Cardiac muscle cell (in vitro differentiated cells and primary cell): ENCODE results near the gene C16orf82. TPM values are rescaled to one million over a fixed set of nuclear protein-coding genes. Genes with fewer than 3 reads are reported as not detected.

Experiments used
- DNase-seq, 2 donors: peaks; one replicate each; pipeline versions ENCODE4 v3.0.0 to v3.0.0-alpha.2; 2010 to 2017; ENCODE audit warnings: low read depth in 1 of 2, low spot score in 1 of 2
- H3K27ac ChIP-seq: fragments of 200-600 bp; sonication (generic); 2 replicates; pipeline ENCODE4 v1.5.1; 2016
- H3K27me3 ChIP-seq: fragments of 200-600 bp; sonication (generic); 2 replicates; pipeline ENCODE4 v1.6.0; 2016; ENCODE audit warnings: control low read depth
- H3K36me3 ChIP-seq: fragments of 200-600 bp; sonication (generic); 2 replicates; pipeline ENCODE4 v1.5.1; 2016; ENCODE audit warnings: control low read depth
- H3K4me1 ChIP-seq: fragments of 200-600 bp; sonication (generic); 2 replicates; pipeline ENCODE4 v1.8.1; 2017; ENCODE audit warnings: low read depth, mild to moderate bottlenecking, mixed run types
- H3K4me3 ChIP-seq: fragments of 200-600 bp; sonication (generic); 2 replicates; pipeline ENCODE4 v1.5.1; 2016; ENCODE audit warnings: mild to moderate bottlenecking
- H3K9me3 ChIP-seq: fragments of 200-600 bp; sonication (generic); 2 replicates; pipeline ENCODE4 v1.5.1; 2017; ENCODE audit warnings: low read depth, mild to moderate bottlenecking, control low read depth
- CTCF ChIP-seq: IDR thresholded peaks from 2 replicates; pipeline ENCODE4 v1.5.1; 2012; ENCODE audit warnings: low read depth, mild to moderate bottlenecking, low read length
- polyA plus RNA-seq: library from polyadenylated mRNA; unstranded; fragments of >200 nt; fragmentation: Nextera tagmentation; extraction: Ambion mirVana; gene quantifications from 2 replicates; pipeline ENCODE4 v1.2.1, GENCODE V29; 2016
- total RNA-seq: library from RNA; depleted of rRNA; stranded (reverse); fragments of >200 nt; gene quantifications from 2 replicates; pipeline ENCODE4 v1.2.3, GENCODE V29; 2016

Gene C16orf82
- total and polyA plus RNA-seq, 2 experiments from 2014 or later: not detected

- no peaks in the 10 kb centered on the region for H3K36me3 ChIP-seq
- H3K4me1 ChIP-seq: no peaks in the 10 kb centered on the region
- DNase-seq: peak; percentile 77 to 78
- H3K9me3 ChIP-seq: no peaks in the 10 kb centered on the region
- TF ChIP-seq CTCF: peak; percentile 63
- peak overlapping the region; percentile 44 for H3K4me3 ChIP-seq
- no peak overlapping the region for H3K27ac ChIP-seq
- peaks cover 4% of the 10 kb centered on the region for H3K27me3 ChIP-seq
Measured at GRCh38 chr16:27109666-27110523, 43.2 kb downstream of the C16orf82 start.

- DNase-seq: no peak
- Histone ChIP-seq H3K36me3 (no peaks in the 10 kb centered on the region), H3K4me3 (no peak overlapping the region), H3K4me1 (no peaks in the 10 kb centered on the region), H3K27ac (no peak overlapping the region), H3K27me3 (peaks cover 4% of the 10 kb centered on the region), H3K9me3 (no peaks in the 10 kb centered on the region)
- TF ChIP-seq CTCF: no peak
Measured at GRCh38 chr16:27110524-27110896, 43.8 kb downstream of the C16orf82 start.

- Histone ChIP-seq H3K9me3 (no peaks in the 10 kb centered on the region), H3K27ac (no peak overlapping the region), H3K27me3 (peaks cover 4% of the 10 kb centered on the region), H3K36me3 (no peaks in the 10 kb centered on the region), H3K4me1 (no peaks in the 10 kb centered on the region), H3K4me3 (no peak overlapping the region)
- TF ChIP-seq CTCF: no peak
- DNase-seq: no peak
Measured at GRCh38 chr16:27111486-27111885, 44.8 kb downstream of the C16orf82 start.

DNA sequence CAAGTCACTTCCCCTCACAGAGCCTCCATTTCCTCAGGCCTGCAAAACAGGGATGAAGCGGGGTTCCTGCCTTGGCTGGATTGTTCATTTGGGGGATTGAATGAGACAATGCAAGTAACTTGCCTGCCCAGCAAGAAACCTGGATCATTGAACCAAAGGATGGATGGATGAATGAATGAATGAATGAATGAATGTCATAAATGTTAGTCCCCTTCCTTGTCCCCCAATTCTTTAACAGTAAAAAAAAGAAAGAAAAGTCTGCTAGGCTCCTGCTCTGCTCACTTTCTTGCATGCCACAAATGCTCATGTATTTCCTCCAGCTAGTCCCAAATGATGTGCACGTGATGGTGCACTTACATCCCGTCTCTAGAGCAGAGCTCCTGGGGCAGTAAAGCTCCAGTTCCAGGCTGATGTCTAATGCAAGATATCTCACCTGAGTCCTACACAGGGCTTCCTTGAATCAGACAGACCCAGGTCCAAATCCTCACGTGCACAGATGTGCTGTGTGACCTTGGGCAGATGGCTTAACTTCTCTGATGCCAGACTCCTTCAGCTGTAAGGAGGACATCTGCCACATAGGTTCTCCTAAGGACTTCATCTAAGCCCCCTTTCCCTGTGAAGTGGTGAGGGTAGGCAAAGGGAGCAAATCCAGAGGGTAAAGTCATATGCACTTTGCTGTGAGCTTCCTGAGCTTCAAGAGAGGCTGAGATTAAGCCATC is 45.5 kb downstream of the C16orf82 start:
- no peaks in the 10 kb centered on the region for H3K36me3 ChIP-seq
- DNase-seq: no peak
- no peak overlapping the region for H3K27ac ChIP-seq
- H3K27me3 ChIP-seq: peaks cover 4% of the 10 kb centered on the region
- no peak overlapping the region for H3K4me3 ChIP-seq
- no peaks in the 10 kb centered on the region for H3K4me1 ChIP-seq
- H3K9me3 ChIP-seq: no peaks in the 10 kb centered on the region
- no peak for TF ChIP-seq CTCF

DNA sequence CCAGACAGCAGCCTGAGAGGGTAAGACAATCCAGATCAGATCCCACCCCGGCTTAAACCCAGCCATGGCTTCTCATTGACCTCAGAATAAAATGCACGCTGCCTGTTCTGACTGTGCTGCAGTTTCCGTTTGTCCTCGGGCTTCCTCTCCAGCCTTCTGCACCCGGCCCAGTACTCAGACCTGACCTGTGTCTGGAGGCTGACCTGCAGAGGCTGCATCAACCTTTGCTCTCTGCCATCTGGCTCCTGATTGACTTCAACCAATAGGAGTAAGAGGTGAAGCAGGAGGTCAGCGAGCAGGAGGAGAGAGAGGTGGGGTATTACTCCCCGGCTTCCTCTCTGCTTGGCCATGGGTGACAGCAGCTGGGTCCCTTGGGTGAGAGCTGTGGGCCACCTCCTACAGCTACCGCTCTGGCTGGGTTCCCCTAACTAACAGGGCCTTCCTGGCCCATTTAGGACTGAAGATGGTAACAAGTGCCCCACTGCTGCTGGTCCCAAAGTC is 46.7 kb downstream of the C16orf82 start:
- Histone ChIP-seq H3K9me3 (no peaks in the 10 kb centered on the region), H3K4me1 (no peaks in the 10 kb centered on the region), H3K27me3 (peaks cover 4% of the 10 kb centered on the region), H3K36me3 (no peaks in the 10 kb centered on the region), H3K4me3 (no peak overlapping the region), H3K27ac (no peak overlapping the region)
- DNase-seq: no peak
- TF ChIP-seq CTCF: no peak
